SK-N-MC (cell line): ENCODE data around the gene PSPN.

Source experiments
- EZH2 ChIP-seq: fragments of 200-600 bp; sonication (generic); IDR thresholded peaks from one replicate; pipeline ENCODE4 v1.6.1; 2017; ENCODE audit warnings: antibody characterized with exemption
- FOXP2 ChIP-seq: optimal IDR thresholded peaks from 2 replicates; pipeline ENCODE3; 2011; ENCODE audit warnings: mild to moderate bottlenecking, moderate library complexity; ENCODE audit not compliant: insufficient read depth; ENCODE audit errors: extremely low read length, control extremely low read depth
- POLR2AphosphoS5 ChIP-seq: IDR thresholded peaks from 2 replicates; pipeline ENCODE4 v1.6.1; 2012; ENCODE audit warnings: mild to moderate bottlenecking, low read depth, low read length, borderline replicate concordance

- TF ChIP-seq EZH2 (no peak), POLR2AphosphoS5 (no peak), FOXP2 (no peak)
Measured at GRCh38 chr19:6381030-6381750, 5.5 kb upstream of the PSPN start.
